ENCODE measurements around the gene PCSK4.

- no peak for TF ChIP-seq CTCF (IDR thresholded peaks at IDR 0.05)
- no peak for TF ChIP-seq POLR2AphosphoS5 (IDR thresholded peaks at IDR 0.05; ENCODE audit: low read depth, low read length)
- TF ChIP-seq REST (IDR thresholded peaks at IDR 0.05; ENCODE audit: insufficient read depth in 1 of 2, low read depth in 2 of 2, low read length in 1 of 2): no peak
- TF ChIP-seq SIN3A (IDR thresholded peaks at IDR 0.05; ENCODE audit: borderline replicate concordance, insufficient read depth, low read depth, low read length): no peak
- no peak for TF ChIP-seq TCF7L2 (IDR thresholded peaks at IDR 0.05; ENCODE audit: low read depth, low read length)
Observed at GRCh38 chr19:1474765-1475351, 15.3 kb downstream of the PCSK4 start.

Data from Panc1 (cell line).